Activated CD4-positive, alpha-beta T cell treated with anti-CD3 and anti-CD28 coated beads, Interleukin-2, amount 10 ng/mL, durations not matched to agents 7 days and 5 days (primary cell): ENCODE results near the gene ATG4B. TPM values are rescaled to one million over a fixed set of nuclear protein-coding genes. Genes with fewer than 3 reads are reported as not detected.
A peak's percentile ranks its signal among the peaks of the same experiment; 100 is the strongest.
"Not testable (repeated sequence)": the region's sequence is repeated elsewhere in the genome, so short reads cannot be mapped to it uniquely, and the experiment has no call there.

ENCODE experiments used
- CTCF ChIA-PET: fragments of 350-600 bp; sonication (Branson Sonifier 250); formaldehyde crosslinking; loops from one replicate; lab custom pipeline; 2021; ENCODE audit warnings: antibody characterized with exemption; lab: Charles Lee
- POLR2A ChIA-PET: fragments of 350-600 bp; sonication (Branson Sonifier 250); formaldehyde crosslinking; loops from one replicate; lab custom pipeline; 2021; ENCODE audit warnings: antibody characterized with exemption; lab: Charles Lee
- DNase-seq: peaks from one replicate; pipeline ENCODE4 v3.0.0-alpha.2; 2020
- H3K27ac Mint-ChIP-seq: one replicate; pipeline ENCODE4 v1.8.0; 2021; ENCODE audit warnings: mild to moderate bottlenecking, moderate library complexity, mixed read lengths
- H3K27me3 Mint-ChIP-seq: one replicate; pipeline ENCODE4 v1.8.0; 2021; ENCODE audit warnings: mixed read lengths
- H3K36me3 Mint-ChIP-seq: one replicate; pipeline ENCODE4 v1.8.0; 2021; ENCODE audit warnings: low read depth, mixed read lengths
- H3K4me1 Mint-ChIP-seq: one replicate; pipeline ENCODE4 v1.8.0; 2021; ENCODE audit warnings: mixed read lengths
- H3K4me3 Mint-ChIP-seq: one replicate; pipeline ENCODE4 v1.8.0; 2021; ENCODE audit warnings: mild to moderate bottlenecking, moderate library complexity, mixed read lengths
- H3K9me3 Mint-ChIP-seq: one replicate; pipeline ENCODE4 v1.8.0; 2021; ENCODE audit warnings: mixed read lengths
- total RNA-seq, 2 experiments: library from RNA; stranded (reverse); gene quantifications; one replicate each; pipeline ENCODE4 v1.2.3, GENCODE V29; 2021

ATG4B gene
- total RNA-seq, 2 experiments from 2014 or later = 75.0 to 88.3 TPM

DNA sequence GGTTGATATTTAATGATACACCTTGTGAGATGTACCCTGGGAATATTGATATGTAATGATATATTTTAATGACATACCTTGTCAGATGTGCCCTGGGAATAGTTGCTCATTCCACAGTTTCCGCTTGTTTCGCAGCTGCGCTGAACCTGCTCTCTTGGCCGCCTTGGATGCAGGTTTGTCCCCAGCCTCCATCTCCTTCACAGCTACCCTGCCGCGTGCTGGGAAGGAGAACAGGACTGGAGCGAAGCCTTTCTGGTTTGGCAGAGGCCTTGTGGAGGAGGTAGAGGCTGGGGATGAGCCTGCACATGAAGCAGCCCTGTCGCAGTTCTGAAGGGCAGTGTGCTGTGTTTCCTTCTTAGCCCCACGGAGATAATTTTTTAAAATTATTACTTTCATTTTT lies 14.6 kb downstream of the ATG4B start:
- ChIA-PET POLR2A (no interaction called here), CTCF (no interaction called here)
- no peaks in the 10 kb centered on the region for H3K9me3 Mint-ChIP-seq
- peaks cover 16% of the 10 kb centered on the region for H3K36me3 Mint-ChIP-seq
- DNase-seq = no peak
- H3K4me1 Mint-ChIP-seq = peaks cover 8% of the 10 kb centered on the region
- H3K4me3 Mint-ChIP-seq = no peak overlapping the region
- H3K27me3 Mint-ChIP-seq = no peaks in the 10 kb centered on the region
- no peak overlapping the region for H3K27ac Mint-ChIP-seq

DNA sequence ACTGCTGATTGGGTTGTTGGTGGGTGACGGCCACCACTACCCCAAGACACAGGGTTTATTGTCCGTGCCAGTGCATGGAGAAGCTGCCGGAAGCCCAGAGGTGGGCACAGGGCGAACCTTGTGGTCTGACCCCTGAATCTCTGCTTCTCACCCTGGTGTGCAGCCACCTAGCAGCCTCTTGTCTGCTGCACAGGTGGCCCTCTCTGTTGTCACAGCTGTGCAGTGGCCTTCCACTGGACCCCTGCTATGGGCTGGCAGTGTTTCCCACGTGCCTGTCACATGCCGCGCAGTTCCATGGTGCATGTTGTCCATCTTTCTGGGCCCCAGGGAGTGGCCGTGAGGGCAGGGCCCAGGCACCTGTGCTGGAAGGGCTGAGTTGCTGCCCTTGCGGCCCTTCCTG lies 15.2 kb downstream of the ATG4B start:
- H3K9me3 Mint-ChIP-seq = no peaks in the 10 kb centered on the region
- H3K27me3 Mint-ChIP-seq = no peaks in the 10 kb centered on the region
- no peak overlapping the region for H3K4me3 Mint-ChIP-seq
- DNase-seq = no peak
- no peak overlapping the region for H3K27ac Mint-ChIP-seq
- peaks cover 17% of the 10 kb centered on the region for H3K36me3 Mint-ChIP-seq
- ChIA-PET POLR2A (no interaction called here), CTCF (no interaction called here)
- peaks cover 8% of the 10 kb centered on the region for H3K4me1 Mint-ChIP-seq

DNA sequence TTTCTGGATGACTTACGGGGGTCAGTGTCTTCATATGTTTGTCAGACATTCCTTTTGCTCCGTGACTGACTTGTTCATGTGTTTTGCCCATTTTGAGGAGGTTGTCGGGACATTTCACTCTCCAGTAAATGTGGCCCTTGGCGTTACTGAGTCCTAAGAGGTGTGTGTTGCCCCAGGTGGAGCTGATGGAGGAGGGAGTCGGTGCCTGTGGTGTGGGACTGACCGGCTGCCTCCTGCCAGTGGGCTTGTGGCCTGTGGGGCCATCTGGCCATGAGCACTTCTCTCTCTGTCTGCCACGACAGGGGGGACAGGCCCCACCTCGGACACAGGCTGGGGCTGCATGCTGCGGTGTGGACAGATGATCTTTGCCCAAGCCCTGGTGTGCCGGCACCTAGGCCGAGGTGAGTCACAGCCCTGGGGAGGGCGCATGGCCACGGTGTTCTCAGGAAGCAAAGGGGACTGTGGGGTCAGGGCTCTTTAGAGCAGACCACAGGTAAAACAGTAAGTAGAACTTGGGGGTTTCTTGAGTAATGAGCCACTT lies 15.8 kb downstream of the ATG4B start:
- ChIA-PET POLR2A (no interaction called here), CTCF (no interaction called here)
- H3K27me3 Mint-ChIP-seq = no peaks in the 10 kb centered on the region
- peaks cover 8% of the 10 kb centered on the region for H3K4me1 Mint-ChIP-seq
- no peak overlapping the region for H3K27ac Mint-ChIP-seq
- no peaks in the 10 kb centered on the region for H3K9me3 Mint-ChIP-seq
- no peak for DNase-seq
- H3K4me3 Mint-ChIP-seq = no peak overlapping the region
- peaks cover 19% of the 10 kb centered on the region for H3K36me3 Mint-ChIP-seq

DNA sequence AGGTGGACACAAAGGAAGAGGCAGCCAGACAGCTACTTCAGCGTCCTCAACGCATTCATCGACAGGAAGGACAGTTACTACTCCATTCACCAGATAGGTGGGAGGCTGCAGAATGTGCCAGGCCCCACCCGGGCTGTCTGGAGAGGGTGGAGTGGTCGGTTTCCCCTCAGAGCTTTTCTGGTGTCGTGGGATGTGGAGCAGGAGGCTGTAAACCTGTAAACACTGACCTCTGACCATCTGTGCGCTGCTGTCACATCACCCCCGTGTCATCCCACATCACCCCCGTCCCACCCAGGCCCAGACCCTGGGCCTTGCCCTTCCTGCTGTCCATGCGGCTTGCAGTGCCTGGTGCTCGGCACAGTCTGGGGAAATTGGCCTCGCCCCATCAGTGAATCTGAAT lies 17.1 kb downstream of the ATG4B start:
- Mint-ChIP-seq H3K4me1 (peaks cover 3% of the 10 kb centered on the region), H3K27me3 (no peaks in the 10 kb centered on the region), H3K27ac (no peak overlapping the region), H3K9me3 (no peaks in the 10 kb centered on the region), H3K4me3 (no peak overlapping the region), H3K36me3 (peaks cover 27% of the 10 kb centered on the region)
- DNase-seq = no peak
- CTCF ChIA-PET = interaction anchor here (0.7 kb wide), 1 partner anchor 22 kb away, joined by 6 read pairs; no protein-coding TSS in a partner anchor
- POLR2A ChIA-PET = no interaction called here

DNA sequence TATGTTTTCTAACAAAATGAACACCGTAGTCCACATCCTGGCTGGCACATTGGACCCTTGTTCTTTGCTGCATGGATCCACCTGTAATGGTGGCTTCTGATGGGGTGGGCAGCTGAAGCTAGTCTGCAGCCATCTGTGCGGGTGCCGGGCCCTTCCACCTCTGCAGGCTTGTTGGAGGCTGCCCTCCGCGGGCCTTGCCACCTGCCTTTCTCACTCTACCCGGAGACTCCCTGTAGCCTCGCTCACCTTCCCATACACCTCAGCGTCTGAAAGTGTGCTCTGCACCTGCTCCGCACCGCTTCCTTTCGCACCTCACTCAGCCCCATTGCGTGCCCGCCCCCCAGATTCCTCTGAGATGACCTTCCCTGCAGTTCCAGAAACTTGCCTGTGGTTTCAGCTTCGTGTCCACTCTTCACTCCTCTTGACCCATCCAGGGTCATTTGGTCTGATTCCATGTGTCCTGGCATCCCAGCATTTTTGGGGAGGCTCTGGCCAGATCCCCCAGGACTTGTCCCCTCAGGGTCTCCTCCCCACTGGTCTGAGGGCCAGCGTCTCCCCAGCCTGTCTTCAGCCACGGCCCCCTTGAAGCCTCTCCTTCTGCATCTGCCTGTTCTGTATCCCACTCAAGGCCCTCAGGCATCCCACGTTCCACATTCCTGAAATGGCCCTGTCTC lies 18.2 kb downstream of the ATG4B start:
- Mint-ChIP-seq H3K27me3 (no peaks in the 10 kb centered on the region), H3K9me3 (no peaks in the 10 kb centered on the region), H3K4me1 (peaks cover 3% of the 10 kb centered on the region), H3K4me3 (no peak overlapping the region), H3K27ac (no peak overlapping the region), H3K36me3 (peaks cover 33% of the 10 kb centered on the region)
- POLR2A ChIA-PET = no interaction called here
- DNase-seq = no peak
- CTCF ChIA-PET = no interaction called here

DNA sequence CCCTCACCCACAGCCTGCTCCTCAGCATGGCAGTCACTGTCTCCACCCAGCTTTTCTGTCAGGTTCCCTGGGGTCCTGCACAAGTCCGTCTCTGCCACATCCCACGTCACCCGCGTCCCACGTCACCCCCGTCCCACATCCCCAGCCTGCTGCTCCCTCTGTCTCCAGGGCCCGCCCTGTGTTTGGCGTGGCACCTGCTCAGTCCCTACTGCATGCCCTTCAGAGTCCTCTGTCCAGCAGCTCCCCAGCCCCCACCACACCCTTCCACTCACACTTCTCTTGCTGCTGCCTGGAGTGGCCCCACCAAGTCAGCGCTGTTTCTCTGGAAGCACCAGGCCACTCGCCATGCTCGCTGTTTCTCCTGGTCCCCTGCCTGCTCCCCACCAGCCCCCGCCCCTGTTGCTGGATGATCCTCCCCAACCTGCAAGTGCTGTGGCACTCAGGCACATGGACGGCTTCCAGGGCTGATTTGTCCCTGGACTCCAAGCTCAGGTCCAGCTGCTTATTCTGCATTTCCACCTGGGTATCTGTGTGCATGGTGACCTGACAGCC lies 18.8 kb downstream of the ATG4B start:
- H3K27ac Mint-ChIP-seq = no peak overlapping the region
- H3K27me3 Mint-ChIP-seq = no peaks in the 10 kb centered on the region
- H3K4me1 Mint-ChIP-seq = no peaks in the 10 kb centered on the region
- H3K4me3 Mint-ChIP-seq = no peak overlapping the region
- ChIA-PET POLR2A (no interaction called here), CTCF (interaction anchor here (0.6 to 1.1 kb wide), 2 partner anchors 16 to 108 kb away, joined by 3 read pairs; no protein-coding TSS in a partner anchor)
- no peaks in the 10 kb centered on the region for H3K9me3 Mint-ChIP-seq
- DNase-seq = no peak
- peaks cover 33% of the 10 kb centered on the region for H3K36me3 Mint-ChIP-seq

DNA sequence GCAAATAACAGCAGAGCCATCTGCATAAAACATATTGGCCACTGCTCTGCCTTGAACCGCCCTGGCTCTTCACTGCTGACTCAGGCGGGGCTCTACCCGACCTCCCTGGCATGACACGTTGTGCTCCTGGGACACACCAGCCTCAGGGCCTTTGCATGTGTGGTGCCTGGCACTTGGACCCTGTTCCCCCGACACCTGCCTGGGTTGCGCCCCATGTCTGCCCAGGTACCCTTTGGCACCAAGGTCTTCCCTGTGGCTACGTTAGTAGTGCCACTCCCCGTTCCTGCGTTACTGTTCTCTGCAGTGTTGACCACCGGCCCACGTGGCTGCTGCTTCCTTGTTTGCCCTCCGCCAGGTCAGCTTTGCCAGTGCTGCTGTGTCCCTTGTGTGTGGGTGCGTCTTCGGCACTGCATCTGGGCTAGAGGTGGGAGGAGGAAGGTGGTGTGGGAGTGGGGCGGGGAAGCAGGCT lies 20.3 kb downstream of the ATG4B start:
- CTCF ChIA-PET = interaction anchor here (1.5 to 2.6 kb wide), 2 partner anchors 10 to 20 kb away, joined by 5 to 7 read pairs; partner anchors contain the start of gene ATG4B
- Mint-ChIP-seq H3K27ac (no peak overlapping the region), H3K36me3 (peaks cover 32% of the 10 kb centered on the region), H3K4me3 (no peak overlapping the region), H3K9me3 (no peaks in the 10 kb centered on the region), H3K4me1 (no peaks in the 10 kb centered on the region), H3K27me3 (no peaks in the 10 kb centered on the region)
- POLR2A ChIA-PET = no interaction called here
- no peak for DNase-seq

DNA sequence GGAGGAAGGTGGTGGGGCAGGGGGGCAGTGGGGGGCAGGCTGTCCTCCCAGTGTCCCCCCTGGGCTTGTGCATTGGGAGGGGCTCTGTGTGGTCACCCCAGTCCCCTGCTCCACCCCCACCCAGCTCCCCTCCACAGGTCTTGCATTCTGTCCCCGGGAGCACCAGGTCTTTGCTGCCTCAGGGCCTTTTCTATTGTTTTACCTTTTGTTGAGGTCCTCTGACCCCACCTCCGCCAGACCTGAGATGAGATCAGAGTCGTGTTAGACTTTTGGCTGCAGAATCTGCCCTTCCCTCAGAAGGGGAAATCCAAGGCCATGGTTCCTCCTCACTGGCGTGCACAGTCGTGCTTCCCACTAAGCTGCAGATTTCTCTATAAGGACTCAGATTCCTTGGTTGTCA lies 20.8 kb downstream of the ATG4B start:
- Mint-ChIP-seq H3K36me3 (peaks cover 32% of the 10 kb centered on the region), H3K4me1 (no peaks in the 10 kb centered on the region), H3K27me3 (no peaks in the 10 kb centered on the region), H3K4me3 (no peak overlapping the region), H3K9me3 (no peaks in the 10 kb centered on the region), H3K27ac (no peak overlapping the region)
- CTCF ChIA-PET = interaction anchor here (1.1 to 2.6 kb wide), 5 partner anchors 9 to 71 kb away, joined by 3 to 7 read pairs (median 5); partner anchors contain the start of gene ATG4B
- POLR2A ChIA-PET = no interaction called here
- DNase-seq = no peak

DNA sequence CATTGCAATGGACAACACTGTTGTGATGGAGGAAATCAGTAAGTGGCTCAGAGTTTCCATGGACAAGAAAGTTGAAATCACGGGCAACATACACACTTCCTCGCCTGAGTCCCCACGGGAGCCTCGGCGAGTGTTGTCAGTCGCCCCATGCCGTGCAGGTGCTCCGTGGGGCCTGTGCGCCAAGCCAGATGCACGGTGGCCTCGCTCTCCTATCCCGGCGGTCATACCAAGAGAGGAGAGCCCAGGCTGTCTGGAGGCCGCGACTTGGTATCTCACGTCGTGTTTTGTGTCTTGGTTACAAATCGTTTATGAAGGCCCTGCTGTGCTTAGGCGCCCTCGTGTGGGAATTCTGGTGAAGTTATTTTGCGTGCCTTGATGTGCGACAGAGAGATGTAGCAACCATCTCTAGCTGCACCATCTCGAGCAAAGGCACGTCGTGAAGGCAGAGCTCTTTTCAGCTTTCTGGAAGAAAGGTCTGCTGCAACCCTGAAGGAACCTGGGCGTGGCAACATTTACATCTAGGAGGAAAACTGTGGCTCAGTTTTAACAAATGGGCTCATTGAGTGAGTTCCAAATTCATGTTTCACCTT lies 21.8 kb downstream of the ATG4B start:
- Mint-ChIP-seq H3K27me3 (no peaks in the 10 kb centered on the region), H3K4me3 (no peak overlapping the region), H3K36me3 (peaks cover 30% of the 10 kb centered on the region), H3K9me3 (no peaks in the 10 kb centered on the region), H3K27ac (no peak overlapping the region), H3K4me1 (no peaks in the 10 kb centered on the region)
- CTCF ChIA-PET = interaction anchor here (1.0 to 2.6 kb wide), 8 partner anchors 8 to 70 kb away, joined by 3 to 7 read pairs (median 4); partner anchors contain the start of gene ATG4B
- POLR2A ChIA-PET = interaction anchor here (0.5 kb wide), 1 partner anchor 510 kb away, joined by 3 read pairs; the partner anchor contains the start of gene PASK
- DNase-seq = peak; percentile 61

DNA sequence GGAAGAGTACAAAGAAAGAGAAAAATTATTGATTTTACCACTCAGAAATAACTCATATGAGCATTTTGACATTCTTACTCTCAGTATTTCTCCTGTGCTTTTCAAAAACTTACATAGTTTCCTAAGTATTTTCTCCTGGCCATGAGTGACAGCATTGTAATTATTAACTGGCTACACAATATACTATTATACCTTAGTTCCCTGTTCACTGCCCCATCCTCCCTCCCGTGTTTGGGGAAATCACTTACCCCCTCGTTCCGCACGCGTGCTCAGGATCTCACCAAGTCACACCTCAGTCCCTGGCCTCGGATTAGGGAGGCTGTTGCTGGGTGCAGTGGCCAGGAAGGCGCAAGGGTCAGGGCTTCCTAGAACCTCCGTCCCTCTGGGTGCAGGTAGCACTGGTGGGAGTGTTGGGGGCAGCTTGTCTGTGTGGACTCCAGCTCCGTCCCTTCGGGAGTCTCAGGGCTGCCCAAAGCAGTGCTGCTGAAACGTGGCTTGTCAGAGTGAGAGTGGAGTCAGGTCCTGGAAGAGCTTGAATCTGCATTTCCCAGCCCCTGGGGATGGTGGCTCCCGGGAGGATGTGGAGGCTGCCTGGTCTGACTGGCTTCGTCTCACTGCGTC lies 23.2 kb downstream of the ATG4B start:
- H3K36me3 Mint-ChIP-seq = peaks cover 22% of the 10 kb centered on the region
- ChIA-PET POLR2A (no interaction called here), CTCF (no interaction called here)
- H3K27me3 Mint-ChIP-seq = no peaks in the 10 kb centered on the region
- no peak overlapping the region for H3K27ac Mint-ChIP-seq
- H3K4me3 Mint-ChIP-seq = no peak overlapping the region
- H3K9me3 Mint-ChIP-seq = no peaks in the 10 kb centered on the region
- DNase-seq = no peak
- peaks cover 8% of the 10 kb centered on the region for H3K4me1 Mint-ChIP-seq

DNA sequence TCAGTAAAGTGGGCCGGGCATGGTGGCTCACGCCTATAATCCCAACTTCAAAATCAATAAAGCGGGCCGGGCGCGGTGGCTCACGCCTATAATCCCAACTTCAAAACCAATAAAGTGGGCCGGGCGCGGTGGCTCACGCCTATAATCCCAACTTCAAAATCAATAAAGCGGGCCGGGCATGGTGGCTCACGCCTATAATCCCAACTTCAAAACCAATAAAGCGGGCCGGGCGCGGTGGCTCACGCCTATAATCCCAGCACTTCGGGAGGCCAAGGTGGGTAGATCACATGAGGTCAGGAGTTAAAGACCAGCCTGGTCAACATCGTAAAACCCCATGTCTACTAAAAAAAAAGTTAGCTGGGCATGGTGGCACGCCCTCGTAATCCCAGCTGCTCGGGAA lies 25.2 kb downstream of the ATG4B start:
- Mint-ChIP-seq H3K36me3 (peaks cover 18% of the 10 kb centered on the region), H3K4me1 (peaks cover 11% of the 10 kb centered on the region)
- POLR2A ChIA-PET = interaction anchor here (0.5 kb wide), 1 partner anchor 24 kb away, joined by 3 read pairs; the partner anchor contains the start of gene DTYMK
- CTCF ChIA-PET = interaction anchor here (0.7 kb wide), 1 partner anchor 1057 kb away, joined by 5 read pairs; no protein-coding TSS in a partner anchor
- not testable (repeated sequence) for DNase-seq, H3K4me3 Mint-ChIP-seq, H3K27ac Mint-ChIP-seq, H3K27me3 Mint-ChIP-seq, H3K9me3 Mint-ChIP-seq

DNA sequence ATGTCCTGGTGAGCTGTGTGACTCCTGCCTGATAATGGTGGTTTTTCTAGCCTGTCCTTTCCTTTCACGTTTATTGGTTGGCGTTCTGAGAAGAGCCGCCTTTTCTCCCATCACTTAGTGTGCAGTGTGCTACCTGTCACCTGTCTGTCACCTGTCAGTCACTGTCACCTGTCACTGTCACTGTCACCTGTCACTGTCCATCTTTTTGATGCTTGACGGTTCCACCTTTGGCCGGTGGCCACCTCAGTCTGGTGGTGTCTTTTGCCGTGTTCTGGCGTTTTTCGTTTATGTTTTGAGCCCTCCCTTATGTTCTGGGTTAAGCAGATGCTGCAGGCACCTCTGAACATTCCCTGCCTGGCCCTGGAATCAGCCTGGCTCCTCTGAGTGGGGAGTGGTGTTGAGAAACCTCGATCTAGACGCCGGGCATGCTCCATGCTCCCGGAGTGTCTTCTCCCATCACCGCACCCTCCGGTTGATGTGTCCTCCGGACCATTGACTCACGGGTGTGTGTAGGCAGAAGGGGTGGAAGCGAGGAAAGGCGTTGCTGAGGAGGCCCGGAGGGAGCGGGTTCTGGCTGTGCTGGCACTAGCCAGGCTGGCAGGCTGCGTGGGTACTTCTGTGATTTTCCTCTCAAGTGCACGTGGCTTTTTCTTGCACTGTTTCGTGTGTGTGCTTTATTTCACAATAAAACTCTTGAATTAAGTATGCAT lies 28.4 kb downstream of the ATG4B start:
- Mint-ChIP-seq H3K4me1 (peaks cover 11% of the 10 kb centered on the region), H3K9me3 (no peaks in the 10 kb centered on the region), H3K4me3 (no peak overlapping the region), H3K27ac (no peak overlapping the region), H3K36me3 (peaks cover 7% of the 10 kb centered on the region), H3K27me3 (no peaks in the 10 kb centered on the region)
- DNase-seq = no peak
- CTCF ChIA-PET = no interaction called here
- POLR2A ChIA-PET = no interaction called here
